GM18498 (cell line): Measurements from ENCODE around the gene DCTN2.
"Not testable (repeated sequence)": the region's sequence is repeated elsewhere in the genome, so short reads cannot be mapped to it uniquely, and the experiment has no call there.

Experiments used
- ATAC-seq: cut with Tn5 transposase; IDR thresholded peaks from one replicate; pipeline ENCODE4 v1.9.1; 2021; ENCODE audit warnings: mild to moderate bottlenecking, moderate library complexity; ENCODE audit not compliant: unreplicated experiment

The DCTN2 gene

DNA sequence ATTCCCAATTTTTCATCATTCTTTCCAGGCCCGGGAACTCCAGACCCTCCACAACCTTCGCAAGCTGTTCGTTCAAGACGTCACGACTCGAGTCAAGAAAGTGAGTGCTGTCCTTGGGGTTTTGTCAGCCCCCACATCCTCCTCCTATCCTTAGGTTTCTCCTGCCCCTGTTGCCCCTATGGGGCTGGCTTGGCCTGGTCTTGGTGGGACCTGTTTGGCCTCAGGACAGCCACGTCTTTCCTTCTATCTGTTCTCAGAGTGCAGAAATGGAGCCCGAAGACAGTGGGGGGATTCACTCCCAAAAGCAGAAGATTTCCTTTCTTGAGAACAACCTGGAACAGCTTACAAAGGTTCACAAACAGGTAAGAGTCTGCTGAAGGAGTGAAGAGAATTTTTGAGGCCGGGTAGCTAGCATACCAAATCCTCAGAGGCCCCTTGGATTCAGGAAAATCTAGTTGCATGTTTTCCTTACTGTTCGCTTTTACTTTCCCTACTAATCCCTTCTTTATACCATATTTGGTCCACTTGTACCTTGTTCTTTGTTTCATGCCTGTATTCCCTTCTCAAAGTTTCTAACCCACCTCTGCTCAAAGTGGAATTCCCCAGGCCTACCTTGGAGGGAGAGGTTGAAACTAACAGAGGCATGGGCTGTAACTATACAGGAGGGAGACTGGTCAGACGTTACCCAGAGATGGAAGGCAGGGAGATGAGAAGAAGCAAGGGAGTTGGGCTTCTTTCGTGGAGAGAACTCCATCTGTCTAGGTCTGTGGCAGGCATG lies 31.2 kb upstream of the DCTN2 start:
- no peak for ATAC-seq

- ATAC-seq = no peak
These were observed 29.7 kb upstream of the DCTN2 start for GRCh38 chr12:57576613-57577160.

DNA sequence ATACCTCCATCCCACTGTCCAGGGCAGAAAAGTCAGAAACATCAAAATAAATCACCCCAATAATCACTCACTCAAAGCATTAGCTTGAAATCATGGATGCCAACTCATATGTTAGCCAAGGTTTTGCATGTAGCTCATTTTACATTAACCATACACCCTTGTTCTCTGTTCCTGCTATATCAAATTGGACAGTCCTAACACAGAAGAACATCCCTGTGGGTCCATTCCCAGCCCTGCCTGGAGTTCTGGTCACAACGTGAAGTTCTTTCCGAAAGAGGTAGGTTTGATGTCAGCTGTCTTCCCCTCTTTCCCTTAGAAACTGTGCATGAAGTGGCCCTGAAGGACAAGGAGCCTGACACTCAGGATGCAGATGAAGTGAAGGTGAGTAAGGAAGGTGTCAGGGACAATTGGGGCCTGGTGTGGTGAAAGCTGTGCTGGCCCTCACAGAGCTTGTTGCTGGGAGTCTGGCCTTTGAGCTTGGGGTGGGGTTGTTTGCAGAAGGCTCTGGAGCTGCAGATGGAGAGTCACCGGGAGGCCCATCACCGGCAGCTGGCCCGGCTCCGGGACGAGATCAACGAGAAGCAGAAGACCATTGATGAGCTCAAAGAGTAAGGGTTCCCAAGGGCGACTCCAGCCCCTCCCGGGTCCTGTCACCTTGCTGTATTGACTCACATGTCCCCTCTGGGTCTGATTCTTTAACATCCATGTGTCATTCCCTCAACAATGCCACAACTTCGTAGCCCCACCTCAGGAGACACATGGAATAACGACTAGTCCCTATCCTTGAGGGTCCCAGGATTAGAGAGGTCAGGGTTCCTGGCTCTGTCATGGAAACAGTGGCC lies 29.0 kb upstream of the DCTN2 start:
- no peak for ATAC-seq

DNA sequence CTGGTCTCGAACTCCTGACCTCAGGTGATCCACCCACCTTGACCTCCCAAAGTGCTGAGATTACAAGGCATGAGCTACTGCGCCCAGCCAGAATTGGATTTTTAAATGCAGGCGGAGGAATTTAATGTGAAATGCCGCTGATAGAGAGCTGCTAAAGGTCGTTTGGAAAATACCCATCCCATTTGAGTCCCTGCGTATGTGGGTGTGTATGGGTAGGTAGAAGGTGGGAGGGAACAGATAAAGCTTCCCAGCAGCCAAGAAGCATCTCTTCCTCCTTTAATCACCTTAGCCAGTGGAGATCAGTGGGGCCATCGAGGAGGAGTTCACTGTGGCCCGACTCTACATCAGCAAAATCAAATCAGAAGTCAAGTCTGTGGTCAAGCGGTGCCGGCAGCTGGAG lies 27.8 kb upstream of the DCTN2 start:
- ATAC-seq = no peak

GRCh38 chr12:57571926-57572762 lies 25.2 kb upstream of the DCTN2 start:
- no peak for ATAC-seq

DNA sequence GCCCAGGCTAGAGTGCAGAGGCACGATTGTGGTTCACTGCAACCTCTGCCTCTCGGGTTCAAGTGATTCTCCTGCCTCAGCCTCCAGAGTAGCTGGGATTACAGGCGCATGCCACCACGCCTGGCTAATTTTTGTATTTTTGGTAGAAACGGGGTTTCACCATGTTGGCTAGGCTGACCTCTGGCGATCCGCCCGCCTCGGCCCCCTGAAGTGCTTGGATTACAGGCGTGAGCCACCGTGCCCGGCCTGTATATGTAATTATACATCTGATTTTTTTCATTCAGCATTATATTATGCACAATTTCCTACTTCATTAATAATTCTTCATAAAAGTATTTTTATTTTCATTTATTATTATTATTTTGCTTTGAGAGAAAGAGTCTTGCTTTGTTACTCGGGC lies 23.4 kb upstream of the DCTN2 start:
- not testable (repeated sequence) for ATAC-seq

- no peak for ATAC-seq
These were observed 22.9 kb upstream of the DCTN2 start for GRCh38 chr12:57569858-57570257.

DNA sequence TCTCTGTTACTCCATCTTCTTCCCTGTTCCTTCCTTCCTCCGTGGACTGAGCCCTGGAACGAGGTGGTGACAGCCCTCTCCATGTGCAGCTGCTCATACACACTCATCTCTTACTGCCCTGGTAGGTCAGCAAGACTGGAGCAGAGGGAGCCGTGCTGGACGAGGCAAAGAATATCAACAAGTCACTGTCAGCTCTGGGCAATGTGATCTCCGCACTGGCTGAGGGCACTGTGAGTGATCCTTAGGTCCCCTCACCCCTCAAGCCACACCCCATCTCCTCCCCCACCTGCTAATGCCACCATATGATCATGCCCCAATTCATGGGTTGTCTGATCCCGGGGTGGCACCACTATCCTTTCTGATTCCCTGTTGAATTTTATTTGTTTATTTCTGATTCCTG lies 21.8 kb upstream of the DCTN2 start:
- no peak for ATAC-seq

DNA sequence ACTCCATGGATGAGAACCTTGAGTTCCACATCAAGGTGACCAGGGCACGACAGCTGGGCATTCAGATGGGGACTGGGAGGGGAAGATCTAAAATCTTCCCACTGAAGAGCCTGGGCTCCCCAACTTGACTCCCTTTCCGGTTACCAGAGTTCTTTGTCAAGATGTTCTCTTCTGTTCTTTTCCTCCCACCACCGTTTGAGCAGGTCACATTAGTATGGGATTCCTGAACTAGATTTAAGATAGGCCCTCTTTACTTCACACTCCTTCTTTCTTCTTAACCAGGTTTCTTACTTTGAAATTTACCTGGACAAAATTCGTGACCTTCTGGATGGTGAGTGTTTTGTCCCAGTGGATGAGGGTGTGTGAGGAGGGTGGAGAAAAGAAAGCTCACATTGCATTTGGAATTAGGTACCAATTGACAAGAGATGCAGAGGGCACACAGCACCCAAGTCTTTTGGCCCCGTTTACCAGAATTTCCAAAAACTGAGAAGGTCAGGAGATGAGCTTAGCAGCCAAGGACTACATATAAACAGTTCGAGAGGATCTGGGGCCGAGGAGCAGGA lies 17.3 kb upstream of the DCTN2 start:
- no peak for ATAC-seq

DNA sequence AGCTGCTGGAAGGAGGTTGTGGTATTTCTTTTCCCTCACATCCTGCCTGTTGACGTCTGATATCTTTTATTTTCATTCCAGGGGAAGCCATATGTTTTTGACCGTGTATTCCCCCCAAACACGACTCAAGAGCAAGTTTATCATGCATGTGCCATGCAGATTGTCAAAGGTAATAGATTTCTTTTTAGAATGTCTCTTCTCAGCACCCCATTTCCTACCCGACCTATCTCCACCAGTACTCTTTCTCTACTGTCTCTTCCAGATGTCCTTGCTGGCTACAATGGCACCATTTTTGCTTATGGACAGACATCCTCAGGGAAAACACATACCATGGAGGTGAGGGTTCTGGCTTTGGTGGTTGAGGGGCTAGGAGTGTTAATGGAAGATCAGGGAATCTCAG lies 16.4 kb upstream of the DCTN2 start:
- no peak for ATAC-seq

GRCh38 chr12:57561117-57561516 lies 14.1 kb upstream of the DCTN2 start:
- ATAC-seq = not testable (repeated sequence)

DNA sequence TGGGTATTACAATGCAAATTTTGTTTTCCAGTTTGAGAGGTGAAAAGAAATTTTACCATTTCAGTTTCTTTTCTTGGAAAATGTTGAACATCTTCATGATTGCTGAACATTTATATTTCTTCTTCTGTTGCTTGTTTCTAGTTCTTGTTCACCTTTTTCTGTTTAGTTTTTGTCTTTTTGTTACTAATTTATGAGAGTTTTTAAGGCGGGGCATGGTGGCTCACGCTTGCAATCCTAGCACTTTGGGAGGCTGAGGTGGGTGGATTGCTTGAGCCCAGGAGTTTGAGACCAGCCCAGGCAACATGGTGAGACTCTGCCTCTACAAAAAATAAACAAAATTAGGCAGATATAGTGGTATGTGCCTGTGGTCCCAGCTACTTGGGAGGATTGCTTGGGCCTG lies 13.5 kb upstream of the DCTN2 start:
- no peak for ATAC-seq

GRCh38 chr12:57558864-57559263 lies 11.9 kb upstream of the DCTN2 start:
- ATAC-seq = no peak

GRCh38 chr12:57554897-57555296 lies 7.9 kb upstream of the DCTN2 start:
- no peak for ATAC-seq

DNA sequence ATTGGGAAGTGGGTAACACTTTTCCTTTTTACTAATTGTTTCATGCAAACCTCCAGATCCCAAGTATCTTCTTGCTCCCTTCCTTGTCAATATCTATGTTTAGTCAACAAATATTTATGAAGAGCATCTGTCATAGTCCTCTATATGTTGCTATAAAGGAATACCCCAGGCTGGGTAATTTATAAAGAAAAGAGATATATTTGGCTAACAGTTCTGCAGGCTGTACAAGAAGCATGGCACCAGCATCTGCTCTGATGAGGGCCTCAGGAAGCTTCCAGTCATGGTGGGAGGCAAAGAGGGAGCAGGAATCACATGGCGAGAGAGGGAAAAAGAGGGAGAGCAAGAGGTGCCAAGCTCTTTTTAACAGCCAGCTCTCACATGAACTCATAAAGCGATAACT lies 7.5 kb upstream of the DCTN2 start:
- ATAC-seq = no peak

GRCh38 chr12:57553343-57554202 lies 6.6 kb upstream of the DCTN2 start:
- ATAC-seq = no peak

- no peak for ATAC-seq
These were observed 5.9 kb upstream of the DCTN2 start for GRCh38 chr12:57552835-57553313.

DNA sequence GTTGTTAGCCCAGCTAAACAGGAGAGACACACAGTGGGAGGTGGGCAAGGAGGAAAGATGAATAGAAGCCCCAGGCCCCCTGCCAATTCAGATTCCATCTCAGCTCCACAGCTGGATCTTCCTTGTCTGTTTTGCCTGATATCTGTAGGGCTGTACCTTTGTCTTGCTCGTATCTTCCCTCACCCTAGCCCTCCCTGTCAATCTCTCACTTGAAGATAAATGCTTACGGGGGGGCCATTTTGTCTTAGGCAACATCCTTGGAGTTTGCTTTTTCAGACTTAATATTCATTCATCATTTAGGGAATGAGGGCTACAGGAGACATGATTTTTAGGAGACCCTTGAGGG lies 5.3 kb upstream of the DCTN2 start:
- ATAC-seq = no peak

- no peak for ATAC-seq
These were observed 4.8 kb upstream of the DCTN2 start for GRCh38 chr12:57551637-57552305.
